MM.1S (cell line): ENCODE results near the gene ARHGAP42.

Experiments
- DNase-seq: peaks from one replicate; pipeline ENCODE4 v3.0.0-alpha.2; 2015
- H2AFZ ChIP-seq: fragments of 300-600 bp; sonication (generic); 2 replicates; pipeline ENCODE4 v1.6.0; 2016; ENCODE audit warnings: antibody characterized with exemption, low read length
- H3F3A ChIP-seq: fragments of 300-600 bp; sonication (generic); 2 replicates; pipeline ENCODE4 v1.6.1; 2016; ENCODE audit warnings: mild to moderate bottlenecking, antibody characterized with exemption, low read length, moderate library complexity, mixed read lengths; ENCODE audit not compliant: insufficient read depth
- H3K27ac ChIP-seq: fragments of 300-600 bp; sonication (generic); 2 replicates; pipeline ENCODE4 v1.5.1; 2016; ENCODE audit warnings: mild to moderate bottlenecking, low read length
- H3K27me3 ChIP-seq: fragments of 300-600 bp; sonication (generic); replicated peaks from 2 replicates; pipeline ENCODE4 v1.6.0; 2016; ENCODE audit warnings: low read length; ENCODE audit not compliant: insufficient read depth
- H3K36me3 ChIP-seq: fragments of 300-600 bp; sonication (generic); replicated peaks from 2 replicates; pipeline ENCODE4 v1.6.1; 2016; ENCODE audit warnings: mild to moderate bottlenecking, low read length, mixed read lengths; ENCODE audit not compliant: insufficient read depth
- H3K4me1 ChIP-seq: fragments of 300-600 bp; sonication (generic); 2 replicates; pipeline ENCODE4 v1.6.1; 2016; ENCODE audit warnings: low read length, mixed read lengths
- H3K4me2 ChIP-seq: fragments of 300-600 bp; sonication (generic); 2 replicates; pipeline ENCODE4 v1.6.0; 2016; ENCODE audit warnings: low read depth, low read length
- H3K4me3 ChIP-seq: fragments of 300-600 bp; sonication (generic); 2 replicates; pipeline ENCODE4 v1.5.1; 2016; ENCODE audit warnings: low read length, mixed read lengths
- H3K79me2 ChIP-seq: fragments of 300-600 bp; sonication (generic); 2 replicates; pipeline ENCODE4 v1.6.1; 2016; ENCODE audit warnings: mixed run types, low read length, mixed read lengths
- H3K9ac ChIP-seq: fragments of 300-600 bp; sonication (generic); 2 replicates; pipeline ENCODE4 v1.6.1; 2016; ENCODE audit warnings: low read length, mixed read lengths
- H3K9me2 ChIP-seq: fragments of 300-600 bp; sonication (generic); replicated peaks from 2 replicates; pipeline ENCODE4 v1.6.1; 2016; ENCODE audit warnings: mild to moderate bottlenecking, low read length, mixed read lengths; ENCODE audit not compliant: insufficient read depth
- H3K9me3 ChIP-seq: fragments of 300-600 bp; sonication (generic); replicated peaks from 2 replicates; pipeline ENCODE4 v1.6.1; 2016; ENCODE audit warnings: mild to moderate bottlenecking, low read length, mixed read lengths; ENCODE audit not compliant: insufficient read depth
- H4K20me1 ChIP-seq: fragments of 300-600 bp; sonication (generic); 2 replicates; pipeline ENCODE4 v1.6.1; 2016; ENCODE audit warnings: mild to moderate bottlenecking, low read length, moderate library complexity, mixed read lengths; ENCODE audit not compliant: insufficient read depth
- EZH2 ChIP-seq: fragments of 300-600 bp; sonication (generic); optimal IDR thresholded peaks from 2 replicates; pipeline ENCODE3; 2017; ENCODE audit warnings: low read depth, mild to moderate bottlenecking, antibody characterized with exemption, low read length, mixed read lengths
- EZH2phosphoT487 ChIP-seq: fragments of 300-600 bp; sonication (generic); IDR thresholded peaks from 2 replicates; pipeline ENCODE4 v1.6.1; 2018; ENCODE audit warnings: antibody characterized with exemption, low read length
- TF ChIP-seq, protein P1 (sequence below): fragments of 300-600 bp; sonication (generic); IDR thresholded peaks from 2 replicates; pipeline ENCODE4 v1.5.1; 2016; ENCODE audit warnings: antibody characterized with exemption, low read length, mixed read lengths

The ARHGAP42 gene

DNA sequence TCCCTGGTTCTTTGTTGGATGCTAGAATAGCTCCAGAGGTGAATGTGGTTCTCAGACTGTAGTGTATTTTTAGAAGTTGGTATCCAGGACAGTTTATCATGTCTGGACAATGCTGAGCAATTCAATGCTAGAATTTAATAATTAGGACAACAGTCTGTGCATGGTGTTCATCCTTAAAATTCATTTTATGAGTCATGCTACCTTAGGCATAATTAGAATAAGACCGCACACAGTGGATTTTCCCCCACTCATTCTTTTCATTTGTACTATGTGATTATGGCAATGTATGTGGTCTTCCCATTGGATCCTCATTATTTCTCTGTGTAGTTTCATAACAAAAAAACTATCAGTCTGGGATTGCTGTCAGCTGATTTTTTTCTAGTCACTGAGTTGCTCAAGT is 196.7 kb downstream of the ARHGAP42 start:
- H3K4me2 ChIP-seq, result no peak overlapping the region
- H4K20me1 ChIP-seq, result no peaks in the 10 kb centered on the region
- no peak overlapping the region for H3K9ac ChIP-seq
- H2AFZ ChIP-seq, result no peak overlapping the region
- H3K27ac ChIP-seq, result no peak overlapping the region
- no peaks in the 10 kb centered on the region for H3K79me2 ChIP-seq
- DNase-seq, result no peak
- no peak overlapping the region for H3K4me3 ChIP-seq
- no peaks in the 10 kb centered on the region for H3F3A ChIP-seq
- TF ChIP-seq, protein P1, sequence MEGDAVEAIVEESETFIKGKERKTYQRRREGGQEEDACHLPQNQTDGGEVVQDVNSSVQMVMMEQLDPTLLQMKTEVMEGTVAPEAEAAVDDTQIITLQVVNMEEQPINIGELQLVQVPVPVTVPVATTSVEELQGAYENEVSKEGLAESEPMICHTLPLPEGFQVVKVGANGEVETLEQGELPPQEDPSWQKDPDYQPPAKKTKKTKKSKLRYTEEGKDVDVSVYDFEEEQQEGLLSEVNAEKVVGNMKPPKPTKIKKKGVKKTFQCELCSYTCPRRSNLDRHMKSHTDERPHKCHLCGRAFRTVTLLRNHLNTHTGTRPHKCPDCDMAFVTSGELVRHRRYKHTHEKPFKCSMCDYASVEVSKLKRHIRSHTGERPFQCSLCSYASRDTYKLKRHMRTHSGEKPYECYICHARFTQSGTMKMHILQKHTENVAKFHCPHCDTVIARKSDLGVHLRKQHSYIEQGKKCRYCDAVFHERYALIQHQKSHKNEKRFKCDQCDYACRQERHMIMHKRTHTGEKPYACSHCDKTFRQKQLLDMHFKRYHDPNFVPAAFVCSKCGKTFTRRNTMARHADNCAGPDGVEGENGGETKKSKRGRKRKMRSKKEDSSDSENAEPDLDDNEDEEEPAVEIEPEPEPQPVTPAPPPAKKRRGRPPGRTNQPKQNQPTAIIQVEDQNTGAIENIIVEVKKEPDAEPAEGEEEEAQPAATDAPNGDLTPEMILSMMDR, result no peak
- TF ChIP-seq EZH2 (no peak), EZH2phosphoT487 (no peak)
- no peaks in the 10 kb centered on the region for H3K27me3 ChIP-seq
- no peaks in the 10 kb centered on the region for H3K9me3 ChIP-seq
- no peaks in the 10 kb centered on the region for H3K36me3 ChIP-seq
- H3K9me2 ChIP-seq, result no peaks in the 10 kb centered on the region
- no peaks in the 10 kb centered on the region for H3K4me1 ChIP-seq

DNA sequence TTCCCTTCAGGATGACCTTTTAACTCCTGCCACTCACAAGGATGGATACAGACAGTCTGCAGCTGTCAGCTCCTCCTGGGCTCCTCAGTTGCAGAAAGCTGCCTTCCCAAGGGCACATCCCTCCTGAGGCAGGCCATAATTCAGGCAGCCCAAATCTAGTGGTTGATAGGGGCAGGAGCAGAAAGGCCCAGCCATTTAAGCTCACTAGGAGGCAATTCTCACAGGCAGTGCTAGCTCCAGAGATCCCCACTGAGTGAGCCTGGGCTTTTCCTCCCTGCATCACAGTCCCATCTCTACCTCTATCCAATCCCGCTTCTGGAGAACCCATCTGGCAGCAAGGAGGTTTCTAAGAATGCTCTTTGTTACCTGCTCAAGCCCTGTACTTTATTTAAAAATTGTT is 200.6 kb downstream of the ARHGAP42 start:
- Histone ChIP-seq H3K36me3 (no peaks in the 10 kb centered on the region), H3K4me1 (no peaks in the 10 kb centered on the region), H3K4me2 (no peak overlapping the region), H3K9ac (no peak overlapping the region), H3K27me3 (no peaks in the 10 kb centered on the region), H3K9me3 (no peaks in the 10 kb centered on the region), H4K20me1 (no peaks in the 10 kb centered on the region), H3K9me2 (no peaks in the 10 kb centered on the region), H2AFZ (no peak overlapping the region), H3K4me3 (no peak overlapping the region), H3K79me2 (no peaks in the 10 kb centered on the region), H3K27ac (no peak overlapping the region), H3F3A (no peaks in the 10 kb centered on the region)
- TF ChIP-seq EZH2phosphoT487 (no peak), EZH2 (no peak)
- TF ChIP-seq, protein P1, result no peak
- no peak for DNase-seq

DNA sequence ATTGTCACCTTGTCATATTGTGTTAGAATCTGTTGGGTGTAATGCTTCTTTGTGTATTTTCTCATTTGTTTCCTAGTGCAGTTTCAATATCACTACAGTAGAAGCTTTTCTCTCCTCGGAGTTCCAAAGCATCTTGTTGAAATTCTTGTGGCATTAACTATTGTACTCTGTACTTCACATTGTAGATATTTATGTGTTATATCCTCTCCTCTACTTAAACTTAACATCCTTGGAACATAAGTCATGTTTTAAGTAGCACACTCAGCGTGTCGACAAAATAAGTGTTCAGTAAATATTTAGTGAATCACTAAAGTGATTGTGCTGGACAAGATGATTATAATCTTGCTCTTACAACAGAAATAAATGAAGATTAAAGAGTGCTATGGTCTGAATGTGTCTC is 201.7 kb downstream of the ARHGAP42 start:
- no peak for DNase-seq
- Histone ChIP-seq H2AFZ (no peak overlapping the region), H3K9me3 (no peaks in the 10 kb centered on the region), H4K20me1 (no peaks in the 10 kb centered on the region), H3K4me1 (no peaks in the 10 kb centered on the region), H3K9me2 (no peaks in the 10 kb centered on the region), H3K79me2 (no peaks in the 10 kb centered on the region), H3K4me3 (no peak overlapping the region), H3K36me3 (no peaks in the 10 kb centered on the region), H3K27ac (no peak overlapping the region), H3K27me3 (no peaks in the 10 kb centered on the region), H3K4me2 (no peak overlapping the region), H3F3A (no peaks in the 10 kb centered on the region), H3K9ac (no peak overlapping the region)
- TF ChIP-seq, protein P1, result no peak
- TF ChIP-seq EZH2phosphoT487, result no peak
- no peak for TF ChIP-seq EZH2

DNA sequence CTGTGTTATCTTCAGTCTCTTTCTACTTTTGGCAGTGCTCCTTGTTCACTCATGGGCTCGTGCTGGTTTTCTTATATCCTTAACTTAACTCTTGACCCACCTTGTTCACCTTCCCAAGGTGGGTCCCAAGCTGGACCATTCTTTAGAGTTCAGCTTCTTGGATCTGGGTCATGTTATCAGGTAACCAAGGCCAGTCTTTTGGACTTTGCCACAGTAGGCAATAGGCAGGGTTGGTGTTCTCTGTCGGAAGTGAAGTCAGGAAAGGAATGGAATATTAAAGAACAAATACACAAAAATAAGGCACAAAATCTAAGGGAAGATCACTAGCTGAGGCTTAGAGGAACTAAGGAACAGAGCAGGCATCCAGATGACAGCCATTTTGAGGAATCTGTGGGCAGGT is 202.7 kb downstream of the ARHGAP42 start:
- Histone ChIP-seq H3K27me3 (no peaks in the 10 kb centered on the region), H3K4me2 (no peak overlapping the region), H4K20me1 (no peaks in the 10 kb centered on the region), H3K27ac (no peak overlapping the region), H3K36me3 (no peaks in the 10 kb centered on the region), H3K4me3 (no peak overlapping the region), H3K4me1 (no peaks in the 10 kb centered on the region), H3K79me2 (no peaks in the 10 kb centered on the region), H3F3A (no peaks in the 10 kb centered on the region), H2AFZ (no peak overlapping the region), H3K9me2 (no peaks in the 10 kb centered on the region), H3K9ac (no peak overlapping the region), H3K9me3 (no peaks in the 10 kb centered on the region)
- DNase-seq, result no peak
- TF ChIP-seq EZH2phosphoT487 (no peak), EZH2 (no peak)
- TF ChIP-seq, protein P1, result no peak
